ENCODE data around the gene MBD2. TPM values are rescaled to one million over a fixed set of nuclear protein-coding genes. Genes with fewer than 3 reads are reported as not detected.

Gene MBD2
- total RNA-seq, 5 donors from 2014 or later (not counting 1 experiment from before 2014, with no cell fraction given) = 83.8 to 107 (median 97.5) TPM

- no peaks in the 10 kb centered on the region for H3K27me3 Mint-ChIP-seq
- CTCF ChIA-PET = no interaction called here
These were observed 90.4 kb downstream of the MBD2 start for GRCh38 chr18:54134053-54134452.

GRCh38 chr18:54130631-54131030, 93.8 kb downstream of the MBD2 start:
- H3K27ac Mint-ChIP-seq = no peak overlapping the region
- DNase-seq = no peak
- no peaks in the 10 kb centered on the region for H3K27me3 Mint-ChIP-seq
- CTCF ChIA-PET = interaction anchor here (0.5 to 0.9 kb wide), 3 partner anchors 9 to 25 kb away, joined by 3 to 9 read pairs (median 3); no protein-coding TSS in a partner anchor
- no peaks in the 10 kb centered on the region for H3K36me3 Mint-ChIP-seq
- Histone ChIP-seq H3K27me3 (replicated peaks in 1 of 2; ENCODE audit: control insufficient read depth in 2 of 2, extremely low read depth in 1 of 2, insufficient read depth in 2 of 2, low read length in 1 of 2) (no peaks in the 10 kb centered on the region), H3K4me1 (ENCODE audit: control insufficient read depth in 1 of 2, extremely low read depth in 1 of 2, insufficient read depth in 2 of 2, low read length in 2 of 2) (peaks cover 5 to 6% of the 10 kb centered on the region in 2 experiments), H3K9me3 (no peaks in the 10 kb centered on the region), H3K36me3 (ENCODE audit: control insufficient read depth in 2 of 2, extremely low read depth in 1 of 2, insufficient read depth in 1 of 2, low read length in 1 of 2) (no peaks in the 10 kb centered on the region), H3K27ac (ENCODE audit: low read length) (no peak overlapping the region), H3K4me3 (ENCODE audit: control insufficient read depth in 1 of 2, extremely low read depth in 1 of 2, low read length in 1 of 2) (no peak overlapping the region)
- no peak for ATAC-seq (replicated peaks in 1 of 4)
- H3K4me1 Mint-ChIP-seq = peaks cover 11 to 13% (median 12%) of the 10 kb centered on the region in 3 donors
- no peaks in the 10 kb centered on the region for H3K9me3 Mint-ChIP-seq
- no peak overlapping the region for H3K4me3 Mint-ChIP-seq
- POLR2A ChIA-PET = no interaction called here

More at GRCh38 chr18:54134053-54134452, 90.4 kb downstream of the MBD2 start:
- POLR2A ChIA-PET = no interaction called here
- Histone ChIP-seq H3K4me1 (ENCODE audit: control insufficient read depth in 1 of 2, extremely low read depth in 1 of 2, insufficient read depth in 2 of 2, low read length in 2 of 2) (peaks cover 2 to 6% of the 10 kb centered on the region in 2 experiments), H3K27me3 (replicated peaks in 1 of 2; ENCODE audit: control insufficient read depth in 2 of 2, extremely low read depth in 1 of 2, insufficient read depth in 2 of 2, low read length in 1 of 2) (no peaks in the 10 kb centered on the region), H3K36me3 (ENCODE audit: control insufficient read depth in 2 of 2, extremely low read depth in 1 of 2, insufficient read depth in 1 of 2, low read length in 1 of 2) (no peaks in the 10 kb centered on the region), H3K4me3 (ENCODE audit: control insufficient read depth in 1 of 2, extremely low read depth in 1 of 2, low read length in 1 of 2) (no peak overlapping the region), H3K9me3 (no peaks in the 10 kb centered on the region), H3K27ac (ENCODE audit: low read length) (no peak overlapping the region)
- no peak overlapping the region for H3K4me3 Mint-ChIP-seq
- DNase-seq (no peak), ATAC-seq (replicated peaks in 1 of 4) (no peak)
- H3K9me3 Mint-ChIP-seq = peaks cover 7 to 10% (median 7%) of the 10 kb centered on the region in 3 donors
- peaks cover 8 to 10% (median 9%) of the 10 kb centered on the region in 3 donors for H3K4me1 Mint-ChIP-seq
- peaks cover 7% of the 10 kb centered on the region for H3K36me3 Mint-ChIP-seq
- H3K27ac Mint-ChIP-seq = no peak overlapping the region

GRCh38 chr18:54130177-54130576, 94.3 kb downstream of the MBD2 start:
- H3K27me3 ChIP-seq (replicated peaks in 1 of 2; ENCODE audit: control insufficient read depth in 2 of 2, extremely low read depth in 1 of 2, insufficient read depth in 2 of 2, low read length in 1 of 2) = no peaks in the 10 kb centered on the region
- CTCF ChIA-PET = interaction anchor here (0.6 to 0.9 kb wide), 2 partner anchors 9 to 17 kb away, joined by 3 to 9 read pairs; no protein-coding TSS in a partner anchor
- ATAC-seq (replicated peaks in 1 of 4) = no peak
- H3K4me3 ChIP-seq (ENCODE audit: control insufficient read depth in 1 of 2, extremely low read depth in 1 of 2, low read length in 1 of 2) = no peak overlapping the region
- Mint-ChIP-seq H3K9me3 (no peaks in the 10 kb centered on the region), H3K27ac (no peak overlapping the region), H3K27me3 (no peaks in the 10 kb centered on the region), H3K4me3 (no peak overlapping the region), H3K36me3 (no peaks in the 10 kb centered on the region), H3K4me1 (peaks cover 11 to 13% (median 12%) of the 10 kb centered on the region in 3 donors)
- no peak overlapping the region for H3K27ac ChIP-seq (ENCODE audit: low read length)
- no peaks in the 10 kb centered on the region for H3K36me3 ChIP-seq (ENCODE audit: control insufficient read depth in 2 of 2, extremely low read depth in 1 of 2, insufficient read depth in 1 of 2, low read length in 1 of 2)
- no peaks in the 10 kb centered on the region for H3K9me3 ChIP-seq
- peaks cover 5 to 6% of the 10 kb centered on the region in 2 experiments for H3K4me1 ChIP-seq (ENCODE audit: control insufficient read depth in 1 of 2, extremely low read depth in 1 of 2, insufficient read depth in 2 of 2, low read length in 2 of 2)
- DNase-seq = no peak
- POLR2A ChIA-PET = no interaction called here

- H3K36me3 Mint-ChIP-seq = no peaks in the 10 kb centered on the region
- H3K4me1 Mint-ChIP-seq = peaks cover 11 to 13% (median 12%) of the 10 kb centered on the region in 3 donors
- no peak overlapping the region for H3K4me3 ChIP-seq (ENCODE audit: control insufficient read depth in 1 of 2, extremely low read depth in 1 of 2, low read length in 1 of 2)
- H3K9me3 Mint-ChIP-seq = no peaks in the 10 kb centered on the region
- peaks cover 5 to 6% of the 10 kb centered on the region in 2 experiments for H3K4me1 ChIP-seq (ENCODE audit: control insufficient read depth in 1 of 2, extremely low read depth in 1 of 2, insufficient read depth in 2 of 2, low read length in 2 of 2)
- H3K27ac Mint-ChIP-seq = no peak overlapping the region
- 23% methylated on average over 2 of the region's 4 CpGs for WGBS (ENCODE audit: insufficient coverage)
- H3K9me3 ChIP-seq = no peaks in the 10 kb centered on the region
- no peak overlapping the region for H3K27ac ChIP-seq (ENCODE audit: low read length)
- no peaks in the 10 kb centered on the region for H3K27me3 Mint-ChIP-seq
- DNase-seq = no peak
- no peak overlapping the region for H3K4me3 Mint-ChIP-seq
- ChIA-PET POLR2A (interaction anchor here in 1 of 2 donors (0.6 kb wide), 1 partner anchor 577 kb away, joined by 3 read pairs; no protein-coding TSS in a partner anchor), CTCF (interaction anchor here in 1 of 2 donors (0.7 to 0.9 kb wide), 2 partner anchors 8 to 15 kb away, joined by 3 to 9 read pairs; no protein-coding TSS in a partner anchor)
- no peaks in the 10 kb centered on the region for H3K36me3 ChIP-seq (ENCODE audit: control insufficient read depth in 2 of 2, extremely low read depth in 1 of 2, insufficient read depth in 1 of 2, low read length in 1 of 2)
- no peaks in the 10 kb centered on the region for H3K27me3 ChIP-seq (replicated peaks in 1 of 2; ENCODE audit: control insufficient read depth in 2 of 2, extremely low read depth in 1 of 2, insufficient read depth in 2 of 2, low read length in 1 of 2)
- peak in 2 of 4 experiments; percentile 37 to 45 for ATAC-seq (replicated peaks in 1 of 4)
These were observed 94.9 kb downstream of the MBD2 start for GRCh38 chr18:54129448-54130067.

GRCh38 chr18:54127759-54128378, 96.6 kb downstream of the MBD2 start:
- POLR2A ChIA-PET = interaction anchor here in 1 of 2 donors (0.6 kb wide), 1 partner anchor 234 kb away, joined by 3 read pairs; no protein-coding TSS in a partner anchor
- H3K27me3 Mint-ChIP-seq = no peaks in the 10 kb centered on the region
- no peak overlapping the region for H3K4me3 Mint-ChIP-seq
- CTCF ChIA-PET = no interaction called here
- no peak overlapping the region for H3K27ac Mint-ChIP-seq
- 97% methylated on average over 5 of the region's 9 CpGs for WGBS (ENCODE audit: insufficient coverage)
- no peak overlapping the region for H3K27ac ChIP-seq (ENCODE audit: low read length)
- no peaks in the 10 kb centered on the region for H3K27me3 ChIP-seq (replicated peaks in 1 of 2; ENCODE audit: control insufficient read depth in 2 of 2, extremely low read depth in 1 of 2, insufficient read depth in 2 of 2, low read length in 1 of 2)
- DNase-seq (peak in 1 of 35 experiments; percentile 10), ATAC-seq (replicated peaks in 1 of 4) (no peak)
- no peaks in the 10 kb centered on the region for H3K36me3 Mint-ChIP-seq
- no peak overlapping the region for H3K4me3 ChIP-seq (ENCODE audit: control insufficient read depth in 1 of 2, extremely low read depth in 1 of 2, low read length in 1 of 2)
- H3K9me3 ChIP-seq = no peaks in the 10 kb centered on the region
- H3K4me1 ChIP-seq (ENCODE audit: control insufficient read depth in 1 of 2, extremely low read depth in 1 of 2, insufficient read depth in 2 of 2, low read length in 2 of 2) = peaks cover 5 to 6% of the 10 kb centered on the region in 2 experiments
- no peaks in the 10 kb centered on the region for H3K9me3 Mint-ChIP-seq
- peaks cover 11 to 13% (median 12%) of the 10 kb centered on the region in 3 donors for H3K4me1 Mint-ChIP-seq
- H3K36me3 ChIP-seq (ENCODE audit: control insufficient read depth in 2 of 2, extremely low read depth in 1 of 2, insufficient read depth in 1 of 2, low read length in 1 of 2) = no peaks in the 10 kb centered on the region

GRCh38 chr18:54125429-54125828, 99.0 kb downstream of the MBD2 start:
- WGBS (ENCODE audit: insufficient coverage) = 90% methylated on average over 3 of the region's 3 CpGs
- Histone ChIP-seq H3K36me3 (ENCODE audit: control insufficient read depth in 2 of 2, extremely low read depth in 1 of 2, insufficient read depth in 1 of 2, low read length in 1 of 2) (no peaks in the 10 kb centered on the region), H3K27me3 (replicated peaks in 1 of 2; ENCODE audit: control insufficient read depth in 2 of 2, extremely low read depth in 1 of 2, insufficient read depth in 2 of 2, low read length in 1 of 2) (no peaks in the 10 kb centered on the region), H3K4me3 (ENCODE audit: control insufficient read depth in 1 of 2, extremely low read depth in 1 of 2, low read length in 1 of 2) (no peak overlapping the region), H3K9me3 (no peaks in the 10 kb centered on the region), H3K27ac (ENCODE audit: low read length) (no peak overlapping the region), H3K4me1 (ENCODE audit: control insufficient read depth in 1 of 2, extremely low read depth in 1 of 2, insufficient read depth in 2 of 2, low read length in 2 of 2) (peaks cover 5 to 6% of the 10 kb centered on the region in 2 experiments)
- DNase-seq (no peak), ATAC-seq (replicated peaks in 1 of 4) (no peak)
- Mint-ChIP-seq H3K4me1 (peaks cover 11 to 13% (median 12%) of the 10 kb centered on the region in 3 donors), H3K27ac (no peak overlapping the region), H3K36me3 (no peaks in the 10 kb centered on the region), H3K9me3 (no peaks in the 10 kb centered on the region), H3K27me3 (no peaks in the 10 kb centered on the region), H3K4me3 (no peak overlapping the region)
- CTCF ChIA-PET = interaction anchor here in 1 of 2 donors (0.6 to 0.7 kb wide), 3 partner anchors 11 to 1280 kb away, joined by 3 to 6 read pairs (median 4); no protein-coding TSS in a partner anchor
- POLR2A ChIA-PET = no interaction called here

Measured in T-cell (primary cell).